ENCODE measurements around the gene OXCT2. TPM values are rescaled to one million over a fixed set of nuclear protein-coding genes. Genes with fewer than 3 reads are reported as not detected.
"Not testable (repeated sequence)": the region's sequence is repeated elsewhere in the genome, so short reads cannot be mapped to it uniquely, and the experiment has no call there.

The OXCT2 gene
- total RNA-seq, 2 experiments from 2014 or later = not detected

GRCh38 chr1:39800471-39800835 lies 29.3 kb upstream of the OXCT2 start:
- no peak for TF ChIP-seq CTCF (IDR thresholded peaks at IDR 0.05)
- H3K9me3 Mint-ChIP-seq = peaks cover 2% of the 10 kb centered on the region
- H3K36me3 ChIP-seq (ENCODE audit: insufficient read depth, low read length) = peaks cover 7% of the 10 kb centered on the region
- peaks cover 8% of the 10 kb centered on the region for H3K36me3 Mint-ChIP-seq (ENCODE audit: low read depth)
- ATAC-seq (ENCODE audit: poor library complexity) = no peak
- DNase-seq = no peak
- H3K27ac ChIP-seq (ENCODE audit: low read depth in 1 of 2, low read length in 2 of 2) = no peak overlapping the region
- CTCF ChIA-PET = interaction anchor here (0.8 to 2.5 kb wide), 4 partner anchors 11 to 194 kb away, joined by 4 to 14 read pairs (median 6); partner anchors contain the start of genes BMP8B and MYCL
- H3K9me3 ChIP-seq (ENCODE audit: control insufficient read depth in 1 of 2, insufficient read depth in 1 of 2, low read length in 2 of 2) = no peaks in the 10 kb centered on the region
- H3K4me3 ChIP-seq (ENCODE audit: low read length) = no peak overlapping the region
- H3K27me3 ChIP-seq (ENCODE audit: control insufficient read depth in 1 of 2, insufficient read depth in 2 of 2, low read length in 2 of 2) = no peaks in the 10 kb centered on the region
- H3K4me3 Mint-ChIP-seq = peak overlapping the region; percentile 20
- H3K27ac Mint-ChIP-seq = no peak overlapping the region
- intact Hi-C loops (cut with DNase I, micrococcal nuclease) = no loop called here
- no peaks in the 10 kb centered on the region for H3K27me3 Mint-ChIP-seq
- peaks cover 12% of the 10 kb centered on the region for H3K4me1 Mint-ChIP-seq (ENCODE audit: low read depth)
- H3K4me1 ChIP-seq (ENCODE audit: insufficient read depth, low read length) = peaks cover 17% of the 10 kb centered on the region
- POLR2A ChIA-PET = interaction anchor here (0.8 kb wide), 1 partner anchor 1302 kb away, joined by 3 read pairs; no protein-coding TSS in a partner anchor

GRCh38 chr1:39799770-39800470 lies 28.8 kb upstream of the OXCT2 start:
- TF ChIP-seq CTCF (IDR thresholded peaks at IDR 0.05) = peak; percentile 77
- ChIA-PET POLR2A (interaction anchor here (0.7 to 1.1 kb wide), 5 partner anchors 16 to 1302 kb away, joined by 3 to 6 read pairs (median 3); no protein-coding TSS in a partner anchor), CTCF (interaction anchor here (0.8 to 2.5 kb wide), 7 partner anchors 10 to 194 kb away, joined by 3 to 14 read pairs (median 4); partner anchors contain the start of genes BMP8B, MYCL and TRIT1)
- Mint-ChIP-seq H3K4me3 (peak overlapping the region; percentile 59), H3K9me3 (no peaks in the 10 kb centered on the region), H3K36me3 (ENCODE audit: low read depth) (peaks cover 4% of the 10 kb centered on the region), H3K4me1 (ENCODE audit: low read depth) (peaks cover 12% of the 10 kb centered on the region), H3K27ac (peak overlapping the region; percentile 89), H3K27me3 (no peaks in the 10 kb centered on the region)
- H3K9me3 ChIP-seq (ENCODE audit: control insufficient read depth in 1 of 2, insufficient read depth in 1 of 2, low read length in 2 of 2) = no peaks in the 10 kb centered on the region
- no peak overlapping the region for H3K27ac ChIP-seq (ENCODE audit: low read depth in 1 of 2, low read length in 2 of 2)
- intact Hi-C loops (cut with DNase I, micrococcal nuclease) = loop anchor here (1.0 kb wide), 1 partner anchor 194 kb away; no protein-coding TSS in a partner anchor
- peaks cover 17% of the 10 kb centered on the region for H3K4me1 ChIP-seq (ENCODE audit: insufficient read depth, low read length)
- H3K4me3 ChIP-seq (ENCODE audit: low read length) = peak overlapping the region; percentile 41
- H3K27me3 ChIP-seq (ENCODE audit: control insufficient read depth in 1 of 2, insufficient read depth in 2 of 2, low read length in 2 of 2) = no peaks in the 10 kb centered on the region
- peaks cover 1% of the 10 kb centered on the region for H3K36me3 ChIP-seq (ENCODE audit: insufficient read depth, low read length)
- peak; percentile 44 to 78 (median 60) for DNase-seq
- ATAC-seq (ENCODE audit: poor library complexity) = peak; percentile 60

- Mint-ChIP-seq H3K4me1 (ENCODE audit: low read depth) (peaks cover 12% of the 10 kb centered on the region), H3K27ac (peak overlapping the region; percentile 89), H3K4me3 (peak overlapping the region; percentile 59)
- not testable (repeated sequence) for H3K9me3 ChIP-seq (ENCODE audit: control insufficient read depth in 1 of 2, insufficient read depth in 1 of 2, low read length in 2 of 2); H3K27me3 Mint-ChIP-seq; H3K27me3 ChIP-seq (ENCODE audit: control insufficient read depth in 1 of 2, insufficient read depth in 2 of 2, low read length in 2 of 2); H3K9me3 Mint-ChIP-seq; H3K36me3 Mint-ChIP-seq (ENCODE audit: low read depth); H3K36me3 ChIP-seq (ENCODE audit: insufficient read depth, low read length)
- CTCF ChIA-PET = interaction anchor here (0.7 to 2.5 kb wide), 15 partner anchors 10 to 224 kb away, joined by 3 to 14 read pairs (median 4); partner anchors contain the start of genes BMP8B, HPCAL4, MYCL and PPIE
- intact Hi-C loops (cut with DNase I, micrococcal nuclease) = loop anchor here (1.0 kb wide), 1 partner anchor 193 kb away; no protein-coding TSS in a partner anchor
- Histone ChIP-seq H3K27ac (ENCODE audit: low read depth in 1 of 2, low read length in 2 of 2) (peak overlapping the region; percentile 50 to 72), H3K4me1 (ENCODE audit: insufficient read depth, low read length) (peaks cover 17% of the 10 kb centered on the region), H3K4me3 (ENCODE audit: low read length) (peak overlapping the region; percentile 41)
- TF ChIP-seq CTCF (IDR thresholded peaks at IDR 0.05) = peak; percentile 64
- peak; percentile 97 for ATAC-seq (ENCODE audit: poor library complexity)
- DNase-seq = peak; percentile 79 to 96 (median 84)
- POLR2A ChIA-PET = interaction anchor here (0.7 to 1.1 kb wide), 6 partner anchors 17 to 1303 kb away, joined by 3 to 6 read pairs (median 3); partner anchors contain the start of gene PPIE
These were observed 28.0 kb upstream of the OXCT2 start for GRCh38 chr1:39798859-39799769.

Data from CD4-positive, alpha-beta T cell (primary cell).